ENCODE data around the gene TIAM1.
A peak's percentile ranks its signal among the peaks of the same experiment; 100 is the strongest.

TIAM1 gene, protein sequence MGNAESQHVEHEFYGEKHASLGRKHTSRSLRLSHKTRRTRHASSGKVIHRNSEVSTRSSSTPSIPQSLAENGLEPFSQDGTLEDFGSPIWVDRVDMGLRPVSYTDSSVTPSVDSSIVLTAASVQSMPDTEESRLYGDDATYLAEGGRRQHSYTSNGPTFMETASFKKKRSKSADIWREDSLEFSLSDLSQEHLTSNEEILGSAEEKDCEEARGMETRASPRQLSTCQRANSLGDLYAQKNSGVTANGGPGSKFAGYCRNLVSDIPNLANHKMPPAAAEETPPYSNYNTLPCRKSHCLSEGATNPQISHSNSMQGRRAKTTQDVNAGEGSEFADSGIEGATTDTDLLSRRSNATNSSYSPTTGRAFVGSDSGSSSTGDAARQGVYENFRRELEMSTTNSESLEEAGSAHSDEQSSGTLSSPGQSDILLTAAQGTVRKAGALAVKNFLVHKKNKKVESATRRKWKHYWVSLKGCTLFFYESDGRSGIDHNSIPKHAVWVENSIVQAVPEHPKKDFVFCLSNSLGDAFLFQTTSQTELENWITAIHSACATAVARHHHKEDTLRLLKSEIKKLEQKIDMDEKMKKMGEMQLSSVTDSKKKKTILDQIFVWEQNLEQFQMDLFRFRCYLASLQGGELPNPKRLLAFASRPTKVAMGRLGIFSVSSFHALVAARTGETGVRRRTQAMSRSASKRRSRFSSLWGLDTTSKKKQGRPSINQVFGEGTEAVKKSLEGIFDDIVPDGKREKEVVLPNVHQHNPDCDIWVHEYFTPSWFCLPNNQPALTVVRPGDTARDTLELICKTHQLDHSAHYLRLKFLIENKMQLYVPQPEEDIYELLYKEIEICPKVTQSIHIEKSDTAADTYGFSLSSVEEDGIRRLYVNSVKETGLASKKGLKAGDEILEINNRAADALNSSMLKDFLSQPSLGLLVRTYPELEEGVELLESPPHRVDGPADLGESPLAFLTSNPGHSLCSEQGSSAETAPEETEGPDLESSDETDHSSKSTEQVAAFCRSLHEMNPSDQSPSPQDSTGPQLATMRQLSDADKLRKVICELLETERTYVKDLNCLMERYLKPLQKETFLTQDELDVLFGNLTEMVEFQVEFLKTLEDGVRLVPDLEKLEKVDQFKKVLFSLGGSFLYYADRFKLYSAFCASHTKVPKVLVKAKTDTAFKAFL (N-terminal part only)

DNA sequence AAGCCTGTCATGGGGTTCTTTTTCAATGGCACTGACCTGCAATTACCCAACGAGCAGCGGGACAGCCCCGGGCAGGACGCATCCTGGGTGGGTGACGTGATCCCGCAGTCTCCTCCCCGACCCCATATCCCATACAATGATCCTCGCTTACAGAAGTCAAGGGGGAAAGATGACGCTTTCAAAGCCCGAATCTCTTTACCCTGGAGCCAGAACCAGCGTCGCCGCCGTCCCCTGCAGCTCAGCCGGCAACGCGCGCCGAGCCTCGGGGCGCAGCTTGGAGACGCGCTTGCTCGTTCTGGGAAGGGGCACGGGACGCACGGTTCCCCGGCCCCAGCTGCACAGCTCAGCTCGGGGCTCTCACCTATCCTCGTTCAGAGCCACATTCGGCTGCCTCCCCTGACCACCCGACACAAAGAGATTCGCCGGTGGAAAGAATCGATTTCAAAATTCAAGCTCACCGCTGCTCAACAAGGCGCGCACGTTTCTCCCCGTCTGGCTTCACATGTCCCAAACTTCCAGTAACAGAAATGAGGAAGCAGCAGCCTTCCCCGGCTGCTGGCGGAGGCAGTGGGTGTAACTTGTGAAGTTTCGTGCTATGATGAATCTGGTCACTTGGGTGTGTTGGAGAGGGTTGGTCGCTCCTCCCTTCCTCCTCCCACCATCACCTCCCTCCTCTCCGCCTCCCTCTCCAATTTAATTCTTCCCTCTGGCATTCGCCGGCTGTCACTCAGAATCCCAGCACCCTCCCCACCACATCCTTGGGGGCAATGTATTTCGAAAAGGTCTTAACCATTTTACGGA, at the start of gene TIAM1:
Gene TIAM1 (minus strand): TSS at position 582 of the 801 bp plus-strand sequence. CDS start 77,289 bp downstream, outside the sequence.
- DNase-seq: peak; percentile 30

GRCh38 chr21:31387560-31388186, 43.6 kb upstream of the TIAM1 start:
- no peak for DNase-seq

DNA sequence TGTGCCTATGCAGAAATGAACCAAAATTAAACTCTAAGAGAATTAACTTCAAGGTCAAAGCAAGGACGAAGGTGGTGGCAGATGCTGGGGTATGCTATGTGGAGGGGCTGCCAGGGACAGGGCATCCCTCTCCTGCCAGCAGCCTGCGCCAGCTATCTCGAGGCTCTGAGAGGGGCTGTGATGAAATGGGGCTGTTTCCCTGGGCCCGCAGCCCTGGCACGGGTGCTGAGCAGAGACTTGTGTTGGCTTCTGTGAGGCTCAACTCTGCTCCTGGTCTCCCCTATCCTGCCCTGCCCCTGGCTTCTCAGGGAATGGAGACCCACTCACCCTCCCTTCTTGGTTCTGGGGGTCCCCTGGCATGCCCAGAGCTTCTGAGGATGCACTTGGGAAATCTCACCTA, 41.9 kb upstream of the TIAM1 start:
- DNase-seq: no peak

DNA sequence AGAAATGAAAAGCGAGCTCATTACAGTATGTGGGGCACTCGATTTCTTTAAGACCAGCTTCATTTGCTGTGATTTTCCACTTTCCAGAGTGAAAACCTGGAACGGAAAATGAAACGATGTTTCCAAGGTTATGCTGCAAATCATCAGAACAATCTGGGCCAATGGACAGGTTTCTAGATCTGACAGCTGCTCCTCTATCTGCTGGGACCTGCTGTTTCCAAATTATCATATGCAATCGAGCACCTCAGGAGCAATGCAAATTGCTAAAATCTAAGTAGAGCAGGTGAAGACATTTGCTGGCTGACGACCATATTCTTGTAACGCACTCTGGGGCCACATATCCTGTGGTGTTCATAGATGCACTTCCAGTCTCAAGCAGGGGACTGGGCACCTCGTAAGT, 39.7 kb upstream of the TIAM1 start:
- no peak for DNase-seq

GRCh38 chr21:31382060-31382459, 38.0 kb upstream of the TIAM1 start:
- DNase-seq: no peak

- no peak for DNase-seq
Measured at GRCh38 chr21:31376301-31376700, 32.2 kb upstream of the TIAM1 start.

DNA sequence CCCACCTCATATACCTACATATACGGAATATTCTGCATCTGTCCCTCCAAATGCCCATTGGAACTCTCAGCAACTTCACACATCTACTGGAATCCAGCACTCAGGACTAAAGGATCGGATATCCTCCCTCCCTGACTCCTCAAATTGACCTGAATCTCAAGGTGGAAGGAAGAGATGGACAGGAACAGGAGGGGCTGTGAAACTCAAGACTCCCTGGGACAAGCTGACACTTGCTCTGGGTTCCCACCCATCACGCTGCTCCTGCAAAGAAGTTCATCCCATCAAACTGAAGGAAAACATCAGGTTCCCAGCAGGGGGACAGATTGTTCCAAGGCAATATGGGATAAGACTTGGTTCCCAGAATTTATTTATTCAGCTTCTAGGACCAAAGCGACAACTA, 30.3 kb upstream of the TIAM1 start:
- no peak for DNase-seq

DNA sequence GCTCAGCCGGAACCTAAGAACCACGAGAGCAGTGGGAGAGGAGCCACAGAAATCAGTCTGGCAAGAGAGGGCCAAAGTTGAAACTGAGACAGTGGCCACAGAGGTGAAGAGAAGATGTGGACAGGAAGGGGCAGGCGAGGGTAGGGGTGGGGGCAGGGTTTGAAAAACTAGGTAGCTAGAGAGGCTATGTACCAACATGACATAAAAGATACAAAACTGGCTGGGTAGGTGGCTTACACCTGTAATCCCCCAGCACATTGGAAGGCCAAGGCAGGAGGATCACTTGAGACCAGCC, 28.4 kb upstream of the TIAM1 start:
- no peak for DNase-seq

DNA sequence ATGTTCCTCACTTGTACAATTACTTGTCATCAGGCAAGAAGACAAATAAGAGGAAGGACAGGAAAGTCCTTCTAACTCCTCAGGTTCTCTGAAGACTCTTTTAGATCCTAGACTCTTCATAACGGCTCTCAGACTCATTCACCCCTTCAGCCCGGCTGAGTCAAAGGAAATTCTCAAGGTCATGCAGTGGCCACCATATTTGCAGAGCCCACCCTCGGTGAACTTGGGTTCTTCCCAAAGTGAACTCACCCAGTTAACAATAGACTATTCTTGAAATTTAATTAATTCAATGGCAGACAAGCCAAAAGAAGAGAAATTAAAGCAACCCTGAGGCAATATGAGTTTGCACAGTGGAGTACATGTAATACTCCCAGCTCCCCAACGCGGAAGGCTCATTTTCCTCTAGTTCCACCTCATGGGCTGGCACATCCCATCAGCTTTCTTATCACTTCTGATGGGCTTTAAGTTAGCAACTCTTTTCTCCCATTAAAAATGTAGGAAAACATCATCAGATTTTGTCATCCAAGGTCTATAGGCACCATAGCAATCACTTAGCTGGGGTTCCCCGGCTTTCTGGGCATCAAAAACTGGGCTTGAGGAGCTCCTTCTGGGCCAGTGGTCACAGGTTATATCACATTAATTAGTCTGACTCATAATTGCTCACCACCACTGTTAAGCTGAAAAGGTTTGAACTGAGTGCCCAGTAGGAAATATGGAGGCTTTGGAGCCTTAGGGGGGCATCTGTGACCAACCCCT, 27.8 kb upstream of the TIAM1 start:
- no peak for DNase-seq

- DNase-seq: no peak
Measured at GRCh38 chr21:31370893-31371544, 27.0 kb upstream of the TIAM1 start.

DNA sequence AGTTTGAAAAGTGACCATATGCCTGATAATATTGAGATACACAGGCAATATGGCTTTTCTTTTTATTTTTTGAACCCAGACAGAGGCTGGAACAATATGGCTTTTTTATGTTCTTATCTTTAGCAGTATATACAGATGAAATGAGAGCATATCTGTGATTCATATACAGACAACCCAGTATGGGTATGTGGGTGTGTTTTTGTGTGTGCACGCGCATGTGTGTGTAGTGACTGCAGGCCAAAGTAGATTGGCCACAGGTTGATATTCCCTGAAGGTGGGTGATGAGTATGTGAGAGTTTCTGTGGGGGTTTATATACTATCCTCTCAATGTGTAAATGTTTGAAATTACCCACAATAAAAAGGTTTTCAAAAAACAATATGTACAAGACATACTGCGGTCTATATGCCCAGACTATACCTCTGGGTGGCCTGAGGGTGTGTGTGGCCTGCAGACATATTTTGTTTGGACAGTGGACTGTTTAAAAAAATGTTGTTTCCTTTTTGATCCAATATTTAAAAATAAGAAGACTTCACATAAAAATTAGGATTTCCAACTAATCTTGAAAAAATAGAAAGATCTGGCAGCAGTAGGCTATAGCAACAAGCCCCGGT, 26.3 kb upstream of the TIAM1 start:
- DNase-seq: no peak

DNA sequence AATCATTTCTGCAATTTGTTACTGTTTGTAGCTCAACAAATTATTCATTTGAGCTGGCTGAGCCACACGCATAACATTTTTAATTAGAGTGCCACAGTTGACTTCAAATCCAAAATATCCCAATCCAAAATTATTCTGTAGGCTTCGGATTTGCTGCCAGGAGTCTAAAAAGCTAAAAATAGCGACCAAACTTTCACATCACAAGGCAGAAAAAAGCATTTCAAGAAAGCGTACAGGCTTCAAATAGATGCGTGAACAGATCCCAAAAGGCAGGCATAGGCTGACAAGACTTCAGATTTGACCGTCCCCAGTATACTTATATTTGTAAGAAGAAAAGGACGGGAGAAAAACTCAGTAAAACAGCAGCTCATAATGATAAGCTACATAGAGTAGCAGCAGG, 24.3 kb upstream of the TIAM1 start:
- no peak for DNase-seq

DNA sequence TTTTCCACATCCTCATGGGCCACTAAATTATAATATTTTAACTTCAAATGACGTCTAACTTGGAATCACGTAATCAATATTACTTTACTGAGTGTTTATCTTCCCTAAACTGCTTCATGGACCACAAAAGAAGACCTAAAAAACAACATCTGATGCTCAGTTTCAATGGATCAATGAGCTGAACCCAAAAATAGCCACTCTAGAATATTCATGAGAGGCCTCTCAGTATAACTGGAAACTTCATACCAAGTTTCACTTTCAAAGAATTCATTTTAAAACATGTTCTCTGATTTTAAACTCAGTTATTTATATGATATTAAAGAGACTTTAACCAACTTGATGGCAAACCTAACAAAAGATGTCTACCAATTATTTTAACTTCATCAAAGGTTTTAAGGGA, 23.7 kb upstream of the TIAM1 start:
- DNase-seq: no peak

- DNase-seq: no peak
Measured at GRCh38 chr21:31366825-31367224, 22.8 kb upstream of the TIAM1 start.

DNA sequence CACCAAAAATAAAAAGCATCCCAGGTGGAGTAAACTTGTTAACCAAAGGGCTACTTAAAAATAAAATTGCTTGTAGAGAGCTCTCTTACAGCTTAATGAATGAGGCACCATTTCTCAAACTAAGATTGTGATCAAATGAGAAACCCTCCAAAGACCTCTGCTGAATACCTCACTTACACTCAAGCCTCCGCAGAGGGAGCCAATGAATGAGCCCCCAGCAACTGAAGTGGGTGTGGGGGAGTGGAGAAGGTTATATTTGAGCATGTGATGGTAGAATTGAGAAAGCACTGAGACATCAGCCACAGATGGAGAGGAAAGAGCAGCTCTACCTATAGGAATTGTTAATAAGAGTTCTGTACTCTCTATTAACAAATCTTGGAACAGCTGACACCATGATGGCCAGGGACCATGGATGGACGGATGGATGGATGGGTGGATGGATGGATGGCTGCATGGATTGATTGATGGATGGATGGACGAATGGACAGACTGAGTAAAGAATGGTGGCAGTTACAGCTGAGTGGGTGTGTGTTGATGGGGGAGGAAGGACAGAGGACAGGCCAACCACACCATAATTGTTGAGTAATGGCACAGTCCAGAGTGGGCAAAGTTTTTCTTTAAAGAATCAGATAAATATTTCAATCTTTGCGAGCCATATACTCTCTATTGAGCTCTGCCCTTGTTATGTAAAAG, 20.3 kb upstream of the TIAM1 start:
- no peak for DNase-seq

DNA sequence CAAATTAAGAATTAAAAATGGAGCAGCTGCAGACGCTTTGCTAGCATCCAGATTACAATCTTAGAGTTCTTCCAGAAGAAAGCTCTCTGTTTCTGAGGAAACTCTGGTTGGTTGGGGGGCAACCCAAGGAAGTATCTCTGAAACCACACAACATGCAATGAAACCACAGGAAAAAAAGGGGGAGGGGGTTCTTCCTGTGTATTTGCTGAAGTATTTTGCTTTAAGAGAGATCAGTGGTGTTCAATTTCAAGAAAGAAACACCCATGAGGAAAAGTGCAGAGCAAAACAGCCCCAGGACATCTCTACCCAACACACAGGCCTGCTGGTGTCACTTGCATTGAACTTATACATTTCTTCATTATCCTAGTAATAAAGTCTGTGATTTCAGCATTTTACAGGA, 19.7 kb upstream of the TIAM1 start:
- peak; percentile 54 for DNase-seq

DNA sequence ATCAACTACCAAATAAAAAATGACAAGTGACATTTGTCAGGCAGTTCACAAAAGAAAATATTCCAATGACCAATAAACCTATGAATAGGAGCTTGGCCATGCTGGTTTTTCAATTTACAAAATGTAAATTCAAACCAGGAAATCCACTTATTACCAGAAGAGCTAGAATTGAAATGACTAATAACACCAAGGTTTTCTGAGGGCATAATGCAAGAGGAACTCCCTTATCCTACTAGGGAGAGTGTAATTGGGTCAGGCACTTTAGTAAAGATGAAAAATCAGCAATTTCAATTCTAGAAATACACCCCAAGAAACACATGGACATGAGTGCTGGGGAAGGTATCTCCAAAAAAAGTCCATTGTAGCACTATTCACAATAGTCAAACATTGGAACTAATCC, 16.7 kb upstream of the TIAM1 start:
- DNase-seq: no peak

DNA sequence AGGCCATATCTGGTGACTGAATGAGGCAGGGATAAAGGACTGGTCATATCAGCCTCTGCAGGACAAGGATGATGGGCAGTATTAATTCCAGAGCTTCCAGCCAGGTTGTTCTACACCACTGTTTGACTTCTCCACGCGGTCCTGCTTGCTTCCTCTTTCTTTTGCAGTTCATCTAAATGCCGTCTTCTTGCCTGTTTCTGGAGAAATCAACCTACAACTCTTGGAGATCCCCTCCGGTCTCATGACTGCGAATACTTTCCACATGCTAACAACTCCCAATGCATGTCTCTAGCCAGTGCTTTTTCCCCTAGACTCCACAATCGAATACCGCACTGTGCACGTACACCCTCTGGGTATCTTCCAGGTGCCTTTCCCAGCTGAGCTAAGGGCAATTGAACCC, 14.1 kb upstream of the TIAM1 start:
- no peak for DNase-seq

- DNase-seq: no peak
Measured at GRCh38 chr21:31356440-31356839, 12.4 kb upstream of the TIAM1 start.

Data from CD4-positive, alpha-beta T cell treated with Interleukin-6 for 4 hours (primary cell).